Chondrocyte (in vitro differentiated cells): ENCODE results near the gene AGR2. TPM values are rescaled to one million over a fixed set of nuclear protein-coding genes. Genes with fewer than 3 reads are reported as not detected.

Source experiments
- DNase-seq: peaks from one replicate; pipeline ENCODE4 v3.0.0; 2021; ENCODE audit warnings: mixed read lengths, low spot score
- H3K27ac Mint-ChIP-seq: one replicate; pipeline ENCODE4 v1.8.0; 2021; ENCODE audit warnings: mild to moderate bottlenecking, moderate library complexity, mixed read lengths; ENCODE audit not compliant: unreplicated experiment
- H3K27me3 Mint-ChIP-seq: 2 replicates; pipeline ENCODE4 v1.8.0; 2021; ENCODE audit warnings: low read depth, mixed read lengths
- H3K36me3 Mint-ChIP-seq: 2 replicates; pipeline ENCODE4 v1.8.0; 2021; ENCODE audit warnings: low read depth, mixed read lengths
- H3K4me1 Mint-ChIP-seq: 2 replicates; pipeline ENCODE4 v1.8.0; 2021; ENCODE audit warnings: low read depth, mild to moderate bottlenecking, mixed read lengths
- H3K4me3 Mint-ChIP-seq: one replicate; pipeline ENCODE4 v1.8.0; 2021; ENCODE audit warnings: mild to moderate bottlenecking, moderate library complexity, mixed read lengths; ENCODE audit not compliant: unreplicated experiment
- H3K9me3 Mint-ChIP-seq: 2 replicates; pipeline ENCODE4 v1.8.0; 2021; ENCODE audit warnings: low read depth, mixed read lengths
- CTCF ChIP-seq: fragments of 200-600 bp; sonication (generic); IDR thresholded peaks from 2 replicates; pipeline ENCODE4 v1.5.0; 2021; ENCODE audit warnings: antibody characterized with exemption, mild to moderate bottlenecking, moderate library complexity
- total RNA-seq: library from RNA; stranded (reverse); gene quantifications from 3 replicates; pipeline ENCODE4 v1.2.1, GENCODE V29; 2021

The AGR2 gene
- total RNA-seq, 1 donor from 2014 or later = not detected

DNA sequence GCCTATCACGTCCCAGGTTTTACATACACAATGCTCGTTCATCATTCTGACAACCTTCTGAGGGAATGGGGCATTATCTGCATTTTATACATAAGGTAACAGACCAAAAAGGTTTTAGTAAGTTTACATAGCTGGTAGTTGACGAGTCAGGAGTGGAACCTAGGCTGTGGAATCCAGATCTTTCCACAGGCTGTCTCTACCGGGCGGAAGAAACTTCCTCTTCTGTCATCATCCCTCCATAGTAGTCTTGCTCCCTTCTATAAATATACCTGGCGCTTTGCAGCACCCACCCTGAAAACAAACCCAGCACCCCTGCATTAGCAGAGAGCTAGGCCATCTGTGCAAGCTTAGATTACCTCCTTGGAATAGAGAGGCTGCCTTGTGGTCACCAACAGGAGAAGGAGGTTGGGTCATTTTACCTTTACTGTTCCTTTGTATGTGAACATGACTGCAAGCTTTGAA is 49.9 kb downstream of the AGR2 start:
- no peaks in the 10 kb centered on the region for H3K9me3 Mint-ChIP-seq
- peaks cover 21% of the 10 kb centered on the region for H3K4me1 Mint-ChIP-seq
- H3K36me3 Mint-ChIP-seq = no peaks in the 10 kb centered on the region
- H3K27me3 Mint-ChIP-seq = no peaks in the 10 kb centered on the region
- peak overlapping the region; percentile 34 for H3K27ac Mint-ChIP-seq
- no peak for TF ChIP-seq CTCF
- peak overlapping the region; percentile 74 for H3K4me3 Mint-ChIP-seq
- DNase-seq = no peak

- Mint-ChIP-seq H3K4me1 (peaks cover 21% of the 10 kb centered on the region), H3K27ac (peak overlapping the region; percentile 34), H3K36me3 (no peaks in the 10 kb centered on the region), H3K4me3 (peak overlapping the region; percentile 74), H3K27me3 (no peaks in the 10 kb centered on the region), H3K9me3 (no peaks in the 10 kb centered on the region)
- no peak for TF ChIP-seq CTCF
- no peak for DNase-seq
These were observed 50.6 kb downstream of the AGR2 start for GRCh38 chr7:16753932-16754855.

DNA sequence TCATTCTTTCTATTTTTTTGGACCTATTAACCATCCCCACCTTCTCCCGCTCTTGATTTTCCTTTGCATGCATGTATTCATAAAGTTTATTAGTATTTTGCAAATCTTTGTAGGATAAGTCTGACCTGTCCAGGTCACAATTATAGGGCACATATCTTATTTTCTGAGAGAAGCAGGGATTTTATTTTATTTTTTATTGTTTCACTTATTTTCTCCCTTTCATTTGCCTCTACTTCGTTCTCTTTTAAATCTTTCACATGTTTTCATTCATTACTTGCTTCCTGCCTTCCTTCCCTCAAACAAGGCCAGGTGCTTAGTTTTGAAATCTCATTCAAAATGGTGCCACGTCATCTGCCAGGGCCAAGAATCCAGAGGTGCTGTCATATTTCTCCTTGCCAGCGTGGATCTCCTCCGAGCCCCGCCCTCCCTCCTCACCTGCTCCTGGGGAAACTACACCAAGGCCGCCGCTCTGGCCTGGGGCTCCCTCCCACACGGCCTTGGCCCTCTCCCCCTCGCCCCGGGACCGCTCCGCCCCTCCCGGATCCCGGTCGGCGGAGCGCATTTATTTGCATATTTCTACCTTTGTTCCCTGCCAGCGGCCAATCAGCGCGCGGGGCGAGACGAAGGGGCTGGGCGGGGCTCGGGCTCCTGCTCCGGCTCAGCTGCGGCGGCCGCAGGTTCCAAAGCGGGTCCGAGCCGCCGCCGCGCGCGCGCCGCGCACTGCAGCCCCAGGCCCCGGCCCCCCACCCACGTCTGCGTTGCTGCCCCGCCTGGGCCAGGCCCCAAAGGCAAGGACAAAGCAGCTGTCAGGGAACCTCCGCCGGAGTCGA is 51.5 kb downstream of the AGR2 start, which contains the start of gene TSPAN13:
TSS of gene TSPAN13 (plus strand) at position 654 of the 830 bp plus-strand sequence. CDS start 213 bp downstream, outside the sequence.
- TF ChIP-seq CTCF = no peak

GRCh38 chr7:16747102-16747501 is 57.7 kb downstream of the AGR2 start:
- Mint-ChIP-seq H3K9me3 (no peaks in the 10 kb centered on the region), H3K36me3 (no peaks in the 10 kb centered on the region), H3K4me1 (peaks cover 5% of the 10 kb centered on the region), H3K4me3 (no peak overlapping the region), H3K27me3 (no peaks in the 10 kb centered on the region), H3K27ac (no peak overlapping the region)
- no peak for TF ChIP-seq CTCF
- no peak for DNase-seq

More for the DNA sequence above, 51.5 kb downstream of the AGR2 start, which contains the start of gene TSPAN13:
- Mint-ChIP-seq H3K4me3 (peak within 1 kb of the TSS; percentile 74), H3K27ac (peak within 1 kb of the TSS; percentile 83), H3K9me3 (no peaks in the 10 kb centered on the region), H3K4me1 (peaks cover 21% of the 10 kb centered on the region), H3K27me3 (no peaks in the 10 kb centered on the region), H3K36me3 (no peaks in the 10 kb centered on the region)
- DNase-seq = no peak

GRCh38 chr7:16745645-16746044 is 59.2 kb downstream of the AGR2 start:
- Mint-ChIP-seq H3K36me3 (no peaks in the 10 kb centered on the region), H3K4me3 (no peak overlapping the region), H3K9me3 (no peaks in the 10 kb centered on the region), H3K27me3 (no peaks in the 10 kb centered on the region), H3K27ac (no peak overlapping the region), H3K4me1 (peaks cover 13% of the 10 kb centered on the region)
- no peak for TF ChIP-seq CTCF
- DNase-seq = no peak
